GM18909 (cell line): ENCODE data around the gene TREH.
"Not testable (repeated sequence)": the region's sequence is repeated elsewhere in the genome, so short reads cannot be mapped to it uniquely, and the experiment has no call there.

Source experiments
- ATAC-seq: cut with Tn5 transposase; IDR thresholded peaks from one replicate; pipeline ENCODE4 v1.9.1; 2021; ENCODE audit warnings: mild to moderate bottlenecking; ENCODE audit not compliant: unreplicated experiment, poor library complexity

Gene TREH, protein sequence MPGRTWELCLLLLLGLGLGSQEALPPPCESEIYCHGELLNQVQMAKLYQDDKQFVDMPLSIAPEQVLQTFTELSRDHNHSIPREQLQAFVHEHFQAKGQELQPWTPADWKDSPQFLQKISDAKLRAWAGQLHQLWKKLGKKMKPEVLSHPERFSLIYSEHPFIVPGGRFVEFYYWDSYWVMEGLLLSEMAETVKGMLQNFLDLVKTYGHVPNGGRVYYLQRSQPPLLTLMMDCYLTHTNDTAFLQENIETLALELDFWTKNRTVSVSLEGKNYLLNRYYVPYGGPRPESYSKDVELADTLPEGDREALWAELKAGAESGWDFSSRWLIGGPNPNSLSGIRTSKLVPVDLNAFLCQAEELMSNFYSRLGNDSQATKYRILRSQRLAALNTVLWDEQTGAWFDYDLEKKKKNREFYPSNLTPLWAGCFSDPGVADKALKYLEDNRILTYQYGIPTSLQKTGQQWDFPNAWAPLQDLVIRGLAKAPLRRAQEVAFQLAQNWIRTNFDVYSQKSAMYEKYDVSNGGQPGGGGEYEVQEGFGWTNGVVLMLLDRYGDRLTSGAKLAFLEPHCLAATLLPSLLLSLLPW

GRCh38 chr11:118679483-118679882 is at the start of gene TREH:
Gene TREH (minus strand): TSS chr11:118679650. CDS start chr11:118679627, 23 bp downstream.
- no peak for ATAC-seq

DNA sequence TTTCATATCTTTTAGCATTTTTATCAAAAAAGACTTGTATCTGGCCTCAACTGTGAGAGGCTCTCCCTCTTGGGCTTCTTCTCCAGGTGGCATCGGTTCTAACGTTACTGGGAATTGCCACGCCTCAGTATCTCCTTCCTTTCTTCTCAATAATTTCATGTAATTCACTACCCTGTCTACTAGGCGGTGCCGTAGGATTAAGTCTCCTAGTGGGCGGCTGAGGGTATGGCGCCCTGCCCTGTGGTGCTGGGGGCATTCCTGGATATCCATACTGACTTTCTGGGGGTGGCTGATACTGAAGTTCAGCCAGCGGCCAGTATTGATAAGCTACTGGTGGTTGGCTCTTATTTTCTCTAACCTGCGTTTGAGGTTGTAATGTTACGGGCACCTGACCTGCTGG is 48.7 kb upstream of the TREH start:
- not testable (repeated sequence) for ATAC-seq

DNA sequence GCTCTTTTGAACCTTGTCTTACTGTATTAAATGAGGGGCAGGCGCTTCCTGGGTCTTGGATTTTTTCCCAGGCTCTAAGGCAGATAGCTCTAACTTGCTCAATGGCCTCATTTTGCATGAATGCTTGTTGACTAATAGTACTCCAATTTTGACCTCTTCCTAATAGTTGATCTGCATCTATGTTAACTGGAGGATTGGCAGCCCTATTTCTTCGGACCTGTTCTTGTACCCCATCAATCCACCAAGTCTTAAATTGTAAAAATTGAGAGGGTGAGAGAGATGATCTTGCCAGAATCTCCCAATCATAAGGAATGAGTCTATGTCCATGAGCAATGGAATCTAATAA is 48.2 kb upstream of the TREH start:
- not testable (repeated sequence) for ATAC-seq

DNA sequence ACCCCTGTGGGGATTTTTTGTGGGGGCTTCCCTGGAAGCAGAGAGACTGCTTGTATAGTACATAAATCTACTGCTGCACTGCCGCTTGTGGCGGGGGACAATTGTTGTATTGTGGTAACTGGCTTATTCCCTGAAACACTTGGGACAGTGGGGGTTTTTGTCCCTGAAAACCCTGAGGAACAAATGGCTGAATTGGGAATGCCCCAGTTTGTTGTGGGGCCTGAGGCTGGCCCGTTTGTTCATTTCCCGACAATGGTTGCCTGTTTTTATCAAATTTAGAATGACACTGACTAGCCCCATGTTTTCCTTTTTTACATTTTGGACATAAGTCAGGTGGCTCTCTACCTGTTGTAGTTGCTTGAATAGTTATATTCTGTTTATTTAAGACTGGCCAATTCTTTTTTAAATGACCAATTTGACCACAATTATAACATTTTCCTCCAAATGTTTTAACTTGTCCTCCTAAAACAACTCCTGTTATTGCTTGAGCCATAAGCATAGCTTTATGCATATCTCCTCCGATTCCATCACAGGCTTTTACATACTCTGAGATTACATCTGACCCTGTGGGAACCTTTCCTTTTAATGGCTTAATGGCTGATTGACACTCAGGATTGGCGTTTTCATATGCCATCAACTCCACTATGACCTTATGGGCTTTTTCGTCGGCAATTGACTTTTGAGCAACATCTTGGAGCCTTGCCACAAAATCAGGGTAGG is 47.7 kb upstream of the TREH start:
- not testable (repeated sequence) for ATAC-seq

- not testable (repeated sequence) for ATAC-seq
Measured at GRCh38 chr11:118721478-118722015, 42.1 kb upstream of the TREH start.

DNA sequence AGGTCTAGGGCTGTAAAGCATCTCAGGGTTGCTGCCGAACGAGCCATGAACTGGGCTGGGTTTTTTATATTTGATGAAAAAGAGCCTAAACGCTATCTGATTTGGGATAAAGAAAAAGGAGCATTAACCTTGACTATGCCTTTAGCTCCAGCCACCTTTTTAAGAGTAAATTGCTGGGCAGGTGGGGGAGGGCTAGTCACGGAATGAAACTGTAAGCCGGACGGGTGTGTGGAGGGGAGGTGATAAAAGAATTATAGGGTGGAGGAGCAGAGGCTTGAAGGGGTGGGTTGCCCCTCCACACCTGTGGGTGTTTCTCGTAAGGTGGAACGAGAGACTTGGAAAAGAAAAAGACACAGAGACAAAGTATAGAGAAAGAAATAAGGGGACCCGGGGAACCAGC is 41.3 kb upstream of the TREH start:
- not testable (repeated sequence) for ATAC-seq

DNA sequence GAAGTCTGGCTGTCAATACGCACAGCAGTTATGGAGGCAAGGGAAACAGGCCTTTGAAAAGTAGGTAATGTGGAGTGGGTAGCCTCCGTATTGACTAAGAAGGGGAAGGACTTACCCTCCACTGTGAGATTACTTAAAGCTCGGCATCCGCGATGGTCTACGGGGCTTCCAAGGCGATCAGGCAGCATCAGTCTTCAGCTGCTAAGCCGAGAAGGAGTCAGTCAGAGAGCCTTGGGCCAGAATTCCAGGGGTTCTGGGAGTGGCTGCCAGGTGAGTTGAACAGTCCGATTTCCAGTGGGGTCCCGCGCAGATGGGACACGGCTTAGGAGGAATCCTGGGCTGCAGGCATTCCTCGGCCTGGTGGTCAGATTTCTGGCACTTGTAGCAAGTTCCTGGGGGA is 40.6 kb upstream of the TREH start:
- ATAC-seq, result not testable (repeated sequence)

- not testable (repeated sequence) for ATAC-seq
Measured at GRCh38 chr11:118718562-118718961, 39.1 kb upstream of the TREH start.

DNA sequence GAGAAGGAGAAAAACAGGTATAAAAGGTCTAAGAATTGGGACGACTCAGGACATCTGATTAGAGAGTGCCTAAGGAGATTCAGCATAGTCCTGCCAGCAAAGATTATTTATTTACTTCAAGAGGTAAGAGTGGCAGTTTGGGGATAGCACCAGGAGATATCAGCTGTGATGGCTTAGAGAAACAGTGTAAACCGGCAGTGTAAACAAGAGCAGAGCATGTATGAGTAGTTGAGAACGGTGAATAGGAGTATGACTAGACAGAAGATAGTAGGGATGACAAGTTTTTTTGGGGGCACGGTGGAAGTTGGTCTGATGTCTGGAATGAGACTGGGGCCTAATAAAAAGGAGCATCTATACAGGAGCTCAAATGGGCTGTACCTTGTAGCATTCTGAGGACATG is 38.3 kb upstream of the TREH start:
- ATAC-seq, result not testable (repeated sequence)

- not testable (repeated sequence) for ATAC-seq
Measured at GRCh38 chr11:118717221-118717620, 37.8 kb upstream of the TREH start.

DNA sequence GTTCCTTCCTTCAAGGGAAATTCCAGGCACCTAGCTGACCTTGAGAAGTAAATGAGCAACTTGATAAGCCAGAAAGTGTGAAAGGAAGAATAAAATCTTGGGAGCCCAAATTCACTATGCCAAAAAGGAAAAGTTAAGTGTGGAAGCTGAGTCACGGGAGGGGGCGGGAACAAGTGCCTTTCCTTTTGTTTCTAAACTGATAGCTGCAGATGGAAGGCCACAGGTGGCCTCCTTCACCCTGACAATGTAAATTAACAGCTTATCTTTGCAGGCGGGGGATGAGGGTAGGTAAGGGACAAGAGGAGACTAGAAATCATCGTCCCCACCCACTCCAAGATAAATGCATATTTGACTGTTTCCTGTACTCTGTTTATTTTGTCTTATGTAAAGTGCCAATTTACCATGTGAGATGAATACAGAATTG is 36.4 kb upstream of the TREH start:
- ATAC-seq, result no peak

GRCh38 chr11:118715245-118715831 is 35.9 kb upstream of the TREH start:
- ATAC-seq, result no peak

DNA sequence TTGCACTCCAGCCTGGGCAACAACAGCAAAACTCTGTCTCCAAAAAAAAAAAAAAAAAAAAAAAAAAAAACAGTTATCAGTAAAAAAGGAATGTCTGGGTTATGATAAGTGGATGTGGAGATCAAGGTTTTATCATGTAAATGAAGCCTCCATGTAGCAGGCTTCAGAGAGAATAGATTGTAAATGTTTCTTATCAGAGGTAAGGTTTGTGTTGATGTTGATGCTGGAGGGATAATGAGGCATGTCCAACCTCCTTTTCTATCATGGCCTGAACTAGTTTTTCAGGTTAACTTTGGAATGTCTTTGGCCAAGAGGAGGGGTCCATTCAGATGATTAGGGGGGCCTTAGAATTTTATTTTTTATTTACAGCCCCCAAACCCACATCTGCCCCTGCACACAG is 35.4 kb upstream of the TREH start:
- ATAC-seq, result no peak

GRCh38 chr11:118714416-118714815 is 35.0 kb upstream of the TREH start:
- not testable (repeated sequence) for ATAC-seq

DNA sequence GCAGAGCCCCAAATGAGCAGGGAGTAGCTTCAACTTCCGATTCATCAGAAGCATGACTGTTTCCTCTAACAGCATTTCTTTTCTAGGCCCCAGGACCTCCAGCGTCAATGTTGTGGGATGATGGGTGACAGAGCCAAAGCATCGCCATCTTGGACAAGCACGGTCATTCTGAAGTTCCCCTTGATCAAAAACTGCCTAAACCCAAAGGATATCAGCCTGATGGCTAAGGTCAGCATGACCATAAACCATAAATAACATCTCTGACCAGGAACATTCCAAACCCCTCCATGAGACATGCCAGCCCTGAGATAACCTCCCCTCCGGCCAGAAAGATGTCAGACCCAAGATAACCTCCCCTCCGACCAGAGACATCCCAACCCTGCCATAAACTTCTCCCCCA is 28.8 kb upstream of the TREH start:
- no peak for ATAC-seq

GRCh38 chr11:118706546-118706825 is 27.0 kb upstream of the TREH start:
- ATAC-seq, result no peak

DNA sequence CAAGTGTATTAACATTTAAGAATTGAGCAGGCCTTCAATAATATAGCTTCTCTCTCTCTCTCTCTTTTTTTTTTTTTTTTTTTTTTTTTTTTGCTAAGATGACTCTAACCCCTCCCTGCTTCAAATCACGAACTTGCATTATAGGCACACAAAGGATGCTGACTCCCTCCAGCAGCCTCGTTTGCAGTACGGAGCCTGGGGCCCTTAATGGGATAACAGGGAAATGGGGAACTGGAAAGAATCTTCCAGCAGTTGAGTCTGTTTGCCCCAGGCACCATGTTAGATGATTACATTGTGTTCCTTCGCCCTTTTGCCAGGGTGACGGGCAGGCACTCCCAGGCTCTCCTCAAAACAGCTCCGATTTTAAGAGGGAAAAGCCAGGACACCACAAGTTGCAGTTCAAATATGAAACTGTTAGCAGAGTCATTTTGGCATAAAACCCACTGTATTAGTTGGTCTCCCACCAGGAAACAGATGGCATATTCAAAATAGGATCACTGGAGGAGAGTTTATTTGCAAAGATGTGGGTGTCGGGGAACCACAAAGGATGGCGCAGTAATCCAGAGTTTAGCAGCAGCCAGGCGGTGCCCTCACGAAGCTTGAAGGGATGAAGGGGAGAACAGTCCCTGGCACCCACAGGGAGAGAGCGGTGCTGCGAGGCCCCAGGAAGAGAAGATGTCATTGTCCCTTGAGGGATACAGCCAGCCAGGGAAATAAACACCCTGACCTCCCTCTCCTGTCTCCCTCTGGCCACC is 26.5 kb upstream of the TREH start:
- ATAC-seq, result no peak

- no peak for ATAC-seq
Measured at GRCh38 chr11:118705111-118705741, 25.8 kb upstream of the TREH start.

DNA sequence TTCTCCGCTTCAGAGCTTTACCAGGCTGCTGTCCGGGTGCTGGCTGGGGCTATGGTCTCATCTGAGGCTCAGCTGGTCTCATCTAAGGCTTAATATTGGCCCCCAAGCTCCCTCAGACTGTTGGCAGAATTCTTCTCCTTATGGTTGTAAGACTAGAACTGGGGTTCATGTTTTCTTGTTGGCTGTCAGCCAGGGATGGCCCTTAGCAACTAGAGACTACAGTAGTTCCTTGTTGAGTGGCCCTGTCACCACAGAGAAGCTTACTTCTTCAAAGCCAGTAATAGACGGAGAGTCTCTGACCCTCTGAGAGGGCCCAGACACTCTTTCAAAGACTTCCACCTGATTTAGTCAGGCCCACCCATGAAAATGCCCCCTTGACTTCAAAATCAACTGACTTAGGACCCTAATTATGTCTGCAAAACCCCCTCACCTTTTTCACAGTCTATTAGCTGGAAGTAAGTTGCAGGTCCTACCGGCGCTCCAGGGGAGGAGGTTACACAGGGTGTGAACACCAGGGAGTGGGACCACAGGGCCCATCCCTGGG is 24.2 kb upstream of the TREH start:
- no peak for ATAC-seq
